SK-N-MC (cell line): ENCODE results near the gene LIMS2.

Source experiments
- DNase-seq: peaks from one replicate; pipeline ENCODE4 v3.0.0-alpha.2; 2011; ENCODE audit warnings: low read depth, low spot score
- H3K27ac ChIP-seq: fragments of 200-600 bp; sonication (generic); 2 replicates; pipeline ENCODE4 v1.5.1; 2016; ENCODE audit warnings: mixed run types
- H3K36me3 ChIP-seq: fragments of 200-600 bp; sonication (generic); 2 replicates; pipeline ENCODE4 v1.6.1; 2017; ENCODE audit warnings: antibody characterized with exemption, low read length, mixed read lengths; ENCODE audit not compliant: insufficient read depth
- H3K4me3 ChIP-seq: fragments of 200-600 bp; sonication (generic); 2 replicates; pipeline ENCODE4 v1.5.1; 2016
- H3K9ac ChIP-seq: fragments of 200-600 bp; sonication (generic); 2 replicates; pipeline ENCODE4 v1.8.0; 2017; ENCODE audit warnings: mixed run types, mixed read lengths; ENCODE audit not compliant: insufficient read length
- H3K9me3 ChIP-seq: fragments of 200-600 bp; sonication (generic); 2 replicates; pipeline ENCODE4 v1.6.1; 2017; ENCODE audit warnings: low read depth, mild to moderate bottlenecking, antibody characterized with exemption, low read length, moderate library complexity, mixed read lengths
- EZH2 ChIP-seq: fragments of 200-600 bp; sonication (generic); IDR thresholded peaks from one replicate; pipeline ENCODE4 v1.6.1; 2017; ENCODE audit warnings: antibody characterized with exemption
- FOXP2 ChIP-seq: optimal IDR thresholded peaks from 2 replicates; pipeline ENCODE3; 2011; ENCODE audit warnings: mild to moderate bottlenecking, moderate library complexity; ENCODE audit not compliant: insufficient read depth; ENCODE audit errors: extremely low read length, control extremely low read depth
- POLR2AphosphoS5 ChIP-seq: IDR thresholded peaks from 2 replicates; pipeline ENCODE4 v1.6.1; 2012; ENCODE audit warnings: mild to moderate bottlenecking, low read depth, low read length, borderline replicate concordance

The LIMS2 gene

DNA sequence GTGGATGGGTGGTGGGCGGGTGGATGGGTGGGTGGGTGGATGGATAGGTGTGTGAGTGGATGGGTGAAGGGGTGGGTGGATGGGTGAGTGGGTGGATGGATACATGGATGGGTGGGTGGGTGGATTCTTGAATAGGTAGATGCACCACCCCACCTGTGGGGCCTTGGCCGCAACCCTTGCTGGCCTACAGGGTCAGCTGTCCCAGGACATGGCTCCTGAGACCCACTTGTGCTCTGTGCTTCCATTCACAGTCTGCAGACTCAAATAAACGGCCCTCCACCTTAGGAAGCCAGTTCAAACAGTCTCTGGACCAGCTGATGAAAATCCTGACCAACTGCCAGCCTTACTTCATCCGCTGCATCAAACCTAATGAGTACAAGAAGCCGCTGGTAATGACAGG, 85.5 kb downstream of the LIMS2 start:
- Histone ChIP-seq H3K27ac (no peak overlapping the region), H3K9ac (no peak overlapping the region), H3K36me3 (no peaks in the 10 kb centered on the region), H3K4me3 (no peak overlapping the region), H3K9me3 (no peaks in the 10 kb centered on the region)
- no peak for TF ChIP-seq FOXP2
- no peak for TF ChIP-seq EZH2
- TF ChIP-seq POLR2AphosphoS5 = no peak
- no peak for DNase-seq

DNA sequence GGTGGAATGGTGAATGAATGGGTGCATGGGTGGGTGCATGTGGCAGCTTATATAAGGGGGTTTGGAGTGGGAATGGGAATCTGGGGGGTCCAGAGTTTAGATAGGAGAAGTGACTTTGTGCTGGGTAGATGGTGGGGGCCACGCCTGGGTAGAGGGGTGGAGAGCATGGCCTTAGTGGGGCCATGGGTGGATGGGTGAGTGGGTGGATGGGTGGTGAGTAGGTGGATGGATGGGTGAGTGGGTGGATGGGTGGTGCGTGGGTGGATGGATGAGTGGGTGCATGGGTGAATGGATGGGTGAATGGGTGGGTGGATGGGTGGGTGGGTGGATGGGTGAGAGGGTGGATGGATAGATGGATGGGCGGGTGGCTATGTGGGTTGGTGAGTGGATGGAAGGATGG, 86.0 kb downstream of the LIMS2 start:
- no peaks in the 10 kb centered on the region for H3K36me3 ChIP-seq
- H3K27ac ChIP-seq = no peak overlapping the region
- no peak overlapping the region for H3K9ac ChIP-seq
- H3K4me3 ChIP-seq = no peak overlapping the region
- no peak for DNase-seq
- no peak for TF ChIP-seq FOXP2
- no peak for TF ChIP-seq EZH2
- no peak for TF ChIP-seq POLR2AphosphoS5
- H3K9me3 ChIP-seq = no peaks in the 10 kb centered on the region
